Measurements from ENCODE around the gene ETFRF1.

DNA sequence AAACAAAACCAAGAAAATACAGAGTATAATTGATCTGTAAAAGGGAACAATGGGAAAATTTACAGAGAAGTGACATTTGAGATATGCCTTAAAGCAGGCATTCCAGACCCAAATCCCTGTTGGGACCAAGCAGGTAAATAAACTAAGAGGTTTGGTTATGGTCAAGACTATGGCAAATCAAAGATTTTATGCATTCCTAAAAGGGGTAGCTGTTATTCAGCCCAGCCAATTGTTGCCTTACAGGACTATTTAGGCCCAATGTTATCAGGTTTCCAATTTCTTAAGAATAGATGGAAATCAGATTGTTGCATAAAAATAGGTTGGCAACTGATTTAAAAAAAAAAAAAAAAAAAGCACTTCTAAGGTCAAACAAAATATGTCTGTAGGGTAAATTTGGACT, 5.4 kb upstream of the ETFRF1 start:
- TF ChIP-seq, protein P1, sequence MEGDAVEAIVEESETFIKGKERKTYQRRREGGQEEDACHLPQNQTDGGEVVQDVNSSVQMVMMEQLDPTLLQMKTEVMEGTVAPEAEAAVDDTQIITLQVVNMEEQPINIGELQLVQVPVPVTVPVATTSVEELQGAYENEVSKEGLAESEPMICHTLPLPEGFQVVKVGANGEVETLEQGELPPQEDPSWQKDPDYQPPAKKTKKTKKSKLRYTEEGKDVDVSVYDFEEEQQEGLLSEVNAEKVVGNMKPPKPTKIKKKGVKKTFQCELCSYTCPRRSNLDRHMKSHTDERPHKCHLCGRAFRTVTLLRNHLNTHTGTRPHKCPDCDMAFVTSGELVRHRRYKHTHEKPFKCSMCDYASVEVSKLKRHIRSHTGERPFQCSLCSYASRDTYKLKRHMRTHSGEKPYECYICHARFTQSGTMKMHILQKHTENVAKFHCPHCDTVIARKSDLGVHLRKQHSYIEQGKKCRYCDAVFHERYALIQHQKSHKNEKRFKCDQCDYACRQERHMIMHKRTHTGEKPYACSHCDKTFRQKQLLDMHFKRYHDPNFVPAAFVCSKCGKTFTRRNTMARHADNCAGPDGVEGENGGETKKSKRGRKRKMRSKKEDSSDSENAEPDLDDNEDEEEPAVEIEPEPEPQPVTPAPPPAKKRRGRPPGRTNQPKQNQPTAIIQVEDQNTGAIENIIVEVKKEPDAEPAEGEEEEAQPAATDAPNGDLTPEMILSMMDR (IDR thresholded peaks at IDR 0.05; ENCODE audit: poor library complexity, severe bottlenecking) = no peak
- TF ChIP-seq RAD21 (conservative IDR thresholded peaks at IDR 0.05) (no peak), EP300 (conservative IDR thresholded peaks at IDR 0.05; ENCODE audit: poor library complexity, severe bottlenecking) (no peak), POLR2AphosphoS5 (IDR thresholded peaks at IDR 0.05) (no peak), TAF1 (IDR thresholded peaks at IDR 0.05; ENCODE audit: low read depth) (no peak), EZH2 (IDR thresholded peaks at IDR 0.05; ENCODE audit: borderline replicate concordance, insufficient read depth, low read length, poor library complexity, severe bottlenecking) (no peak), SMC3 (conservative IDR thresholded peaks at IDR 0.05; ENCODE audit: poor library complexity) (no peak)
- TF ChIP-seq, protein P2, sequence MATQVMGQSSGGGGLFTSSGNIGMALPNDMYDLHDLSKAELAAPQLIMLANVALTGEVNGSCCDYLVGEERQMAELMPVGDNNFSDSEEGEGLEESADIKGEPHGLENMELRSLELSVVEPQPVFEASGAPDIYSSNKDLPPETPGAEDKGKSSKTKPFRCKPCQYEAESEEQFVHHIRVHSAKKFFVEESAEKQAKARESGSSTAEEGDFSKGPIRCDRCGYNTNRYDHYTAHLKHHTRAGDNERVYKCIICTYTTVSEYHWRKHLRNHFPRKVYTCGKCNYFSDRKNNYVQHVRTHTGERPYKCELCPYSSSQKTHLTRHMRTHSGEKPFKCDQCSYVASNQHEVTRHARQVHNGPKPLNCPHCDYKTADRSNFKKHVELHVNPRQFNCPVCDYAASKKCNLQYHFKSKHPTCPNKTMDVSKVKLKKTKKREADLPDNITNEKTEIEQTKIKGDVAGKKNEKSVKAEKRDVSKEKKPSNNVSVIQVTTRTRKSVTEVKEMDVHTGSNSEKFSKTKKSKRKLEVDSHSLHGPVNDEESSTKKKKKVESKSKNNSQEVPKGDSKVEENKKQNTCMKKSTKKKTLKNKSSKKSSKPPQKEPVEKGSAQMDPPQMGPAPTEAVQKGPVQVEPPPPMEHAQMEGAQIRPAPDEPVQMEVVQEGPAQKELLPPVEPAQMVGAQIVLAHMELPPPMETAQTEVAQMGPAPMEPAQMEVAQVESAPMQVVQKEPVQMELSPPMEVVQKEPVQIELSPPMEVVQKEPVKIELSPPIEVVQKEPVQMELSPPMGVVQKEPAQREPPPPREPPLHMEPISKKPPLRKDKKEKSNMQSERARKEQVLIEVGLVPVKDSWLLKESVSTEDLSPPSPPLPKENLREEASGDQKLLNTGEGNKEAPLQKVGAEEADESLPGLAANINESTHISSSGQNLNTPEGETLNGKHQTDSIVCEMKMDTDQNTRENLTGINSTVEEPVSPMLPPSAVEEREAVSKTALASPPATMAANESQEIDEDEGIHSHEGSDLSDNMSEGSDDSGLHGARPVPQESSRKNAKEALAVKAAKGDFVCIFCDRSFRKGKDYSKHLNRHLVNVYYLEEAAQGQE (IDR thresholded peaks at IDR 0.05; ENCODE audit: borderline replicate concordance) = no peak

Data from neural cell (in vitro differentiated cells).